Panc1 (cell line): ENCODE results near the gene COL6A1.

Source experiments
- POLR2AphosphoS5 ChIP-seq: IDR thresholded peaks from 2 replicates; pipeline ENCODE4 v1.6.1; 2012; ENCODE audit warnings: mild to moderate bottlenecking, low read depth, low read length, moderate library complexity
- SIN3A ChIP-seq: IDR thresholded peaks from 2 replicates; pipeline ENCODE4 v1.6.1; 2012; ENCODE audit warnings: low read depth, mild to moderate bottlenecking, low read length, moderate library complexity, borderline replicate concordance; ENCODE audit not compliant: insufficient read depth
- TCF7L2 ChIP-seq: IDR thresholded peaks from 2 replicates; pipeline ENCODE4 v1.6.1; 2011; ENCODE audit warnings: mild to moderate bottlenecking, low read depth, low read length, inconsistent platforms
- TF ChIP-seq, protein P1 (sequence below): fragments of 450-650 bp; IDR thresholded peaks from 2 replicates; pipeline ENCODE4 v1.5.1; 2017; ENCODE audit warnings: mild to moderate bottlenecking
- TF ChIP-seq, protein P2 (sequence below), 2 experiments: IDR thresholded peaks; 2 replicates each; pipeline ENCODE4 v1.6.1; 2011 to 2012; ENCODE audit warnings: low read depth in 2 of 2, control low read depth in 1 of 2, low read length in 1 of 2, mild to moderate bottlenecking in 1 of 2, moderate library complexity in 1 of 2; ENCODE audit not compliant: insufficient read depth in 1 of 2

DNA sequence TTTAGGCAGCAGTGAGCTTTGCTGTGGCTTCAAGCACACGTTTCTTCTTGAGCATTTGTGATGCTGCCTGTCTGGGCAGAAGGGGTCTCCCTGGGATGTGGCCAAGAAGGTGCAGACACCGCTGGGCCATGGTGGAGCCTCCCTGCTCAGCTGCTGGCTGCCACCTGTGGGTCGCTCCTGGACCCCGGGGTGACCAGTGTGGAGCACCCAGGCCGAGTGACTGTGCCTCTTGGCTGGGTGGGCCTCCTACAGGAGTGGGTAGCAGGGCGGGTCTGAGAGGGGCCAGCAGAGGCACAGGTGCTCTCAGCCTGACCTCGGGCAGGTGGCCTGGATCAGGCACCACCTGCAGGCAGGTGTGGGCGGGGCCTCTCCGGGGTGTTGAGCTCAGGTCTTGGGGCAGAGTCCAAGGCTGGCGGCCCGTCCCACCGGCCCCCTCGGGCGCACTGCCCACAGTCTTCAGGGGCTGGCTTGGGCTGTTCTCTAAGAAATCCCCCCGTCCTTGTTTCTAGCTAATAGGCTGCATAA is 42.0 kb upstream of the COL6A1 start:
- TF ChIP-seq, protein P1, sequence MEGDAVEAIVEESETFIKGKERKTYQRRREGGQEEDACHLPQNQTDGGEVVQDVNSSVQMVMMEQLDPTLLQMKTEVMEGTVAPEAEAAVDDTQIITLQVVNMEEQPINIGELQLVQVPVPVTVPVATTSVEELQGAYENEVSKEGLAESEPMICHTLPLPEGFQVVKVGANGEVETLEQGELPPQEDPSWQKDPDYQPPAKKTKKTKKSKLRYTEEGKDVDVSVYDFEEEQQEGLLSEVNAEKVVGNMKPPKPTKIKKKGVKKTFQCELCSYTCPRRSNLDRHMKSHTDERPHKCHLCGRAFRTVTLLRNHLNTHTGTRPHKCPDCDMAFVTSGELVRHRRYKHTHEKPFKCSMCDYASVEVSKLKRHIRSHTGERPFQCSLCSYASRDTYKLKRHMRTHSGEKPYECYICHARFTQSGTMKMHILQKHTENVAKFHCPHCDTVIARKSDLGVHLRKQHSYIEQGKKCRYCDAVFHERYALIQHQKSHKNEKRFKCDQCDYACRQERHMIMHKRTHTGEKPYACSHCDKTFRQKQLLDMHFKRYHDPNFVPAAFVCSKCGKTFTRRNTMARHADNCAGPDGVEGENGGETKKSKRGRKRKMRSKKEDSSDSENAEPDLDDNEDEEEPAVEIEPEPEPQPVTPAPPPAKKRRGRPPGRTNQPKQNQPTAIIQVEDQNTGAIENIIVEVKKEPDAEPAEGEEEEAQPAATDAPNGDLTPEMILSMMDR = no peak
- TF ChIP-seq POLR2AphosphoS5 (no peak), SIN3A (no peak), TCF7L2 (no peak)
- TF ChIP-seq, protein P2, sequence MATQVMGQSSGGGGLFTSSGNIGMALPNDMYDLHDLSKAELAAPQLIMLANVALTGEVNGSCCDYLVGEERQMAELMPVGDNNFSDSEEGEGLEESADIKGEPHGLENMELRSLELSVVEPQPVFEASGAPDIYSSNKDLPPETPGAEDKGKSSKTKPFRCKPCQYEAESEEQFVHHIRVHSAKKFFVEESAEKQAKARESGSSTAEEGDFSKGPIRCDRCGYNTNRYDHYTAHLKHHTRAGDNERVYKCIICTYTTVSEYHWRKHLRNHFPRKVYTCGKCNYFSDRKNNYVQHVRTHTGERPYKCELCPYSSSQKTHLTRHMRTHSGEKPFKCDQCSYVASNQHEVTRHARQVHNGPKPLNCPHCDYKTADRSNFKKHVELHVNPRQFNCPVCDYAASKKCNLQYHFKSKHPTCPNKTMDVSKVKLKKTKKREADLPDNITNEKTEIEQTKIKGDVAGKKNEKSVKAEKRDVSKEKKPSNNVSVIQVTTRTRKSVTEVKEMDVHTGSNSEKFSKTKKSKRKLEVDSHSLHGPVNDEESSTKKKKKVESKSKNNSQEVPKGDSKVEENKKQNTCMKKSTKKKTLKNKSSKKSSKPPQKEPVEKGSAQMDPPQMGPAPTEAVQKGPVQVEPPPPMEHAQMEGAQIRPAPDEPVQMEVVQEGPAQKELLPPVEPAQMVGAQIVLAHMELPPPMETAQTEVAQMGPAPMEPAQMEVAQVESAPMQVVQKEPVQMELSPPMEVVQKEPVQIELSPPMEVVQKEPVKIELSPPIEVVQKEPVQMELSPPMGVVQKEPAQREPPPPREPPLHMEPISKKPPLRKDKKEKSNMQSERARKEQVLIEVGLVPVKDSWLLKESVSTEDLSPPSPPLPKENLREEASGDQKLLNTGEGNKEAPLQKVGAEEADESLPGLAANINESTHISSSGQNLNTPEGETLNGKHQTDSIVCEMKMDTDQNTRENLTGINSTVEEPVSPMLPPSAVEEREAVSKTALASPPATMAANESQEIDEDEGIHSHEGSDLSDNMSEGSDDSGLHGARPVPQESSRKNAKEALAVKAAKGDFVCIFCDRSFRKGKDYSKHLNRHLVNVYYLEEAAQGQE (IDR thresholded peaks at IDR 0.05; ENCODE audit: insufficient read depth in 1 of 2, low read depth in 2 of 2, low read length in 1 of 2) = no peak
